ENCODE results near the gene ZNF821.
"Not testable (repeated sequence)": the region's sequence is repeated elsewhere in the genome, so short reads cannot be mapped to it uniquely, and the experiment has no call there.

DNA sequence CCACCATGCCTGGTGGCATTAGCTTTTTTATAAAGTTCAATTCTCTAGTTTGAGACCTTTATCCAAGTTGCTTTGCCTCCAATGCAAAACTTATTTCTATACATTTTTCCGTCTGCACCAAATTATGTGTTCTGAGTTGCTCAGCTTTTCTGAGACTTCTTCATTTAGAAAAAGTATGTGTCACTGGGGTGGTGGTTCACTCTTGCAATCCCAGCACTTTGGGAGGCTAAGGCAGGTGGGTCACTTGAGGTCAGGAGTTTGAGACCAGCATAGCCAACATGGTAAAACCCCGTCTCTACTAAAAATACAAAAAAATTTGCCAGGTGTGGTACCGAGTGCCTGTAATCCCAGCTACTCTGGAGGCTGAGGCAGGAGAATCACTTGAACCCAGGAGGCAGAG, 52.3 kb downstream of the ZNF821 start:
- TF ChIP-seq, protein P1, sequence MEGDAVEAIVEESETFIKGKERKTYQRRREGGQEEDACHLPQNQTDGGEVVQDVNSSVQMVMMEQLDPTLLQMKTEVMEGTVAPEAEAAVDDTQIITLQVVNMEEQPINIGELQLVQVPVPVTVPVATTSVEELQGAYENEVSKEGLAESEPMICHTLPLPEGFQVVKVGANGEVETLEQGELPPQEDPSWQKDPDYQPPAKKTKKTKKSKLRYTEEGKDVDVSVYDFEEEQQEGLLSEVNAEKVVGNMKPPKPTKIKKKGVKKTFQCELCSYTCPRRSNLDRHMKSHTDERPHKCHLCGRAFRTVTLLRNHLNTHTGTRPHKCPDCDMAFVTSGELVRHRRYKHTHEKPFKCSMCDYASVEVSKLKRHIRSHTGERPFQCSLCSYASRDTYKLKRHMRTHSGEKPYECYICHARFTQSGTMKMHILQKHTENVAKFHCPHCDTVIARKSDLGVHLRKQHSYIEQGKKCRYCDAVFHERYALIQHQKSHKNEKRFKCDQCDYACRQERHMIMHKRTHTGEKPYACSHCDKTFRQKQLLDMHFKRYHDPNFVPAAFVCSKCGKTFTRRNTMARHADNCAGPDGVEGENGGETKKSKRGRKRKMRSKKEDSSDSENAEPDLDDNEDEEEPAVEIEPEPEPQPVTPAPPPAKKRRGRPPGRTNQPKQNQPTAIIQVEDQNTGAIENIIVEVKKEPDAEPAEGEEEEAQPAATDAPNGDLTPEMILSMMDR (conservative IDR thresholded peaks at IDR 0.05; ENCODE audit: low read depth, low read length) = not testable (repeated sequence)
- TF ChIP-seq EZH2phosphoT487 (IDR thresholded peaks at IDR 0.05; ENCODE audit: borderline replicate concordance, low read length); EZH2 (IDR thresholded peaks at IDR 0.05; ENCODE audit: low read length, unreplicated experiment): not testable (repeated sequence)
